Keratinocyte (primary cell): Measurements from ENCODE around the gene SCYL3. TPM values are rescaled to one million over a fixed set of nuclear protein-coding genes. Genes with fewer than 3 reads are reported as not detected.

ENCODE experiments used
- DNase-seq: peaks from one replicate; pipeline ENCODE4 v3.0.0-alpha.2; 2011; ENCODE audit warnings: low read depth, missing footprints, low spot score
- FAIRE-seq: peaks from 2 replicates; lab custom pipeline; 2011; peaks lifted over from hg19 to GRCh38; lab: Jason Lieb, UNC
- H2AFZ ChIP-seq: 2 replicates; pipeline ENCODE4 v1.6.0; 2012; ENCODE audit warnings: low read length, control low read depth, inconsistent platforms; ENCODE audit not compliant: control insufficient read depth
- H3K27ac ChIP-seq: 2 replicates; pipeline ENCODE4 v1.5.1; 2011; ENCODE audit warnings: low read length; ENCODE audit not compliant: control insufficient read depth, insufficient read depth
- H3K27me3 ChIP-seq: 3 replicates; pipeline ENCODE4 v1.6.0; 2011; ENCODE audit warnings: low read length; ENCODE audit not compliant: control insufficient read depth, insufficient read depth; ENCODE audit errors: extremely low read depth
- H3K36me3 ChIP-seq, 2 experiments: 2 replicates in 1 of 2; 3 replicates in 1 of 2; pipeline ENCODE4 v1.5.1; 2011; ENCODE audit warnings: low read length in 2 of 2, mild to moderate bottlenecking in 1 of 2; ENCODE audit not compliant: control insufficient read depth in 2 of 2, insufficient read depth in 2 of 2; ENCODE audit errors: extremely low read depth in 1 of 2
- H3K4me1 ChIP-seq: 3 replicates; pipeline ENCODE4 v1.5.1; 2011; ENCODE audit warnings: low read length; ENCODE audit not compliant: control insufficient read depth, insufficient read depth; ENCODE audit errors: extremely low read depth
- H3K4me2 ChIP-seq: 3 replicates; pipeline ENCODE4 v1.6.0; 2011; ENCODE audit warnings: low read depth, low read length; ENCODE audit not compliant: control insufficient read depth, insufficient read depth; ENCODE audit errors: extremely low read depth
- H3K4me3 ChIP-seq, 3 experiments: fragments of 200-600 bp in 1 of 3; sonication (generic) in 1 of 3; 2 replicates in 2 of 3; 3 replicates in 1 of 3; pipeline ENCODE4 v1.5.1; 2011 to 2016; ENCODE audit warnings: low read length in 3 of 3, mild to moderate bottlenecking in 3 of 3, control low read depth in 2 of 3, inconsistent platforms in 1 of 3, low read depth in 1 of 3, mixed read lengths in 1 of 3, mixed run types in 1 of 3, moderate library complexity in 1 of 3; ENCODE audit not compliant: control insufficient read depth in 2 of 3, insufficient read depth in 2 of 3; ENCODE audit errors: extremely low read depth in 1 of 3
- H3K79me2 ChIP-seq: 2 replicates; pipeline ENCODE4 v1.6.0; 2012; ENCODE audit warnings: low read length; ENCODE audit not compliant: control insufficient read depth, insufficient read depth
- H3K9ac ChIP-seq: 3 replicates; pipeline ENCODE4 v1.6.0; 2011; ENCODE audit warnings: low read length; ENCODE audit not compliant: control insufficient read depth, insufficient read depth; ENCODE audit errors: extremely low read depth
- H3K9me1 ChIP-seq: 3 replicates; pipeline ENCODE4 v1.6.0; 2011; ENCODE audit warnings: low read length; ENCODE audit not compliant: control insufficient read depth, insufficient read depth; ENCODE audit errors: extremely low read depth
- H3K9me3 ChIP-seq: 2 replicates; pipeline ENCODE4 v1.5.1; 2012; ENCODE audit warnings: low read depth, low read length; ENCODE audit not compliant: control insufficient read depth
- H4K20me1 ChIP-seq: 3 replicates; pipeline ENCODE4 v1.6.0; 2011; ENCODE audit warnings: low read length; ENCODE audit not compliant: control insufficient read depth, insufficient read depth; ENCODE audit errors: extremely low read depth
- CTCF ChIP-seq, 3 experiments: IDR thresholded peaks in 1 of 3; conservative IDR thresholded peaks in 1 of 3; optimal IDR thresholded peaks in 1 of 3; 2 replicates in 2 of 3; 3 replicates in 1 of 3; pipeline versions ENCODE3 to v1.5.1; 2011; ENCODE audit warnings: low read length in 3 of 3, mild to moderate bottlenecking in 3 of 3, moderate library complexity in 2 of 3, control low read depth in 1 of 3, inconsistent platforms in 1 of 3; ENCODE audit not compliant: insufficient read depth in 2 of 3; ENCODE audit errors: extremely low read depth in 1 of 3
- EZH2 ChIP-seq: IDR thresholded peaks from one replicate; pipeline ENCODE4 v1.6.1; 2012; ENCODE audit warnings: inconsistent platforms, mild to moderate bottlenecking, low read length, moderate library complexity
- dilution Hi-C: fragments of 300-500 bp; cut with MboI; formaldehyde crosslinking; loops from one replicate; pipeline ENCODE4 v1.7.0; 2020; ENCODE audit warnings: low sequenced_read_pairs; ENCODE audit not compliant: extremely low pct_ligation_motif_present
- polyA plus RNA-seq, 5 experiments: library from polyadenylated mRNA; depleted of rRNA in 3 of 5; stranded (reverse) in 3 of 5; stranded (forward) in 1 of 5; unstranded in 1 of 5; fragments of >200 nt; gene quantifications; 1 replicate in 1 of 5; 2 replicates in 3 of 5; 3 replicates in 1 of 5; pipeline versions ENCODE4 v1.2.1 to v1.2.3, GENCODE V29; 2011 to 2012; ENCODE audit warnings: missing spikeins in 2 of 5, low read depth in 1 of 5, low replicate concordance in 1 of 5

SCYL3 gene
- polyA plus RNA-seq, 1 donor (not counting 4 experiments of a cell fraction or from before 2014, with no cell fraction given) = 8.0 TPM

- Histone ChIP-seq H3K4me3 (peak overlapping the region in 1 of 3 experiments; percentile 77), H3K9ac (peak overlapping the region; percentile 24)
- dilution Hi-C loops = no loop called here
Observed at GRCh38 chr1:169891539-169891885, 2.2 kb downstream of the SCYL3 start.

GRCh38 chr1:169890761-169891538 is 2.7 kb downstream of the SCYL3 start:
- Histone ChIP-seq H2AFZ (no peak overlapping the region), H3K79me2 (peaks cover 36% of the 10 kb centered on the region), H3K4me1 (peaks cover 17% of the 10 kb centered on the region), H3K9ac (peak overlapping the region; percentile 24), H3K27ac (peak overlapping the region; percentile 99), H3K36me3 (peaks cover 4 to 12% of the 10 kb centered on the region in 2 experiments), H3K9me1 (no peaks in the 10 kb centered on the region), H3K9me3 (no peaks in the 10 kb centered on the region), H3K27me3 (no peaks in the 10 kb centered on the region), H4K20me1 (no peaks in the 10 kb centered on the region), H3K4me3 (peak overlapping the region in 2 of 3 experiments; percentile 1 to 77), H3K4me2 (peak overlapping the region; percentile 96)
- DNase-seq (no peak), FAIRE-seq (peak; percentile 9)
- dilution Hi-C loops = no loop called here
- TF ChIP-seq EZH2 = no peak
- no peak for TF ChIP-seq CTCF (optimal IDR thresholded peaks at IDR 0.05 in 1 of 3, IDR thresholded peaks at IDR 0.05 in 1 of 3, conservative IDR thresholded peaks at IDR 0.05 in 1 of 3; ENCODE audit: extremely low read depth in 1 of 3, insufficient read depth in 2 of 3, low read length in 3 of 3)

More at GRCh38 chr1:169891539-169891885, 2.2 kb downstream of the SCYL3 start:
- Histone ChIP-seq H3K9me3 (no peaks in the 10 kb centered on the region), H3K9me1 (no peaks in the 10 kb centered on the region), H3K4me1 (peaks cover 17% of the 10 kb centered on the region), H3K27me3 (no peaks in the 10 kb centered on the region), H3K27ac (peak overlapping the region; percentile 99), H3K36me3 (peaks cover 0 to 12% of the 10 kb centered on the region in 2 experiments), H3K4me2 (peak overlapping the region; percentile 96), H2AFZ (no peak overlapping the region), H4K20me1 (no peaks in the 10 kb centered on the region), H3K79me2 (peaks cover 36% of the 10 kb centered on the region)
- DNase-seq (no peak), FAIRE-seq (no peak)
- TF ChIP-seq CTCF (optimal IDR thresholded peaks at IDR 0.05 in 1 of 3, IDR thresholded peaks at IDR 0.05 in 1 of 3, conservative IDR thresholded peaks at IDR 0.05 in 1 of 3; ENCODE audit: extremely low read depth in 1 of 3, insufficient read depth in 2 of 3, low read length in 3 of 3) (no peak), EZH2 (no peak)
